ACHN (cell line): Measurements from ENCODE around the gene ZNF569.
"Not testable (repeated sequence)": the region's sequence is repeated elsewhere in the genome, so short reads cannot be mapped to it uniquely, and the experiment has no call there.

Source experiments
- DNase-seq: peaks from one replicate; pipeline ENCODE4 v3.0.0-alpha.2; 2015
- in situ Hi-C: cut with HindIII; loops from 2 replicates; pipeline ENCODE4 v1.10.0; 2017; ENCODE audit warnings: low sequenced_read_pairs, low pct_ligation_motif_present, low pct_unique_long_range_greater_than_20kb

ZNF569 gene

DNA sequence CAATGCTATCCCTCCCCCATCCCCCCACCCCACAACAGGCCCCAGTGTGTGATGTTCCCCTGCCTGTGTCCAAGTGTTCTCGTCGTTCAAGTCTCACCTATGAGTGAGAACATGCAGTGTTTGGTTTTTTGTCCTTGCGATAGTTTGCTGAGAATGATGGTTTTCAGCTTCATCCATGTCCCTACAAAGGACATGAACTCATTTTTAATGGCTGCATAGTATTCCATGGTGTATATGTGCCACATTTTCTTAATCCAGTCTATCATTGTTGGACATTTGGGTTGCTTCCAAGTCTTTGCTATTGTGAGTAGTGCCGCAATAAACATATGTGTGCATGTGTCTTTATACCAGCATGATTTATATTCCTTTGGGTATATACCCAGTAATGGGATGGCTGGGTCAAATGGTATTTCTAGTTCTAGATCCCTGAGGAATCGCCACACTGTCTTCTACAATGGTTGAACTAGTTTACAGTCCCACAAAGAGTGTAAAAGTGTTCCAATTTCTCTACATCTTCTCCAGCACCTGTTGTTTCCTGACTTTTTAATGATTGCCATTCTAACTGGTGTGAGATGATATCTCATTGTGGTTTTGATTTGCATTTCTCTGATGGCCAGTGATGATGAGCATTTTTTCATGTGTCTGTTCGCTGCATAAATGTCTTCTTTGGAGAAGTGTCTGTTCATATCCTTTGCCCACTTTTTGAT is 61.0 kb downstream of the ZNF569 start:
- in situ Hi-C loops, DNase-seq: not testable (repeated sequence)

GRCh38 chr19:37403403-37403802 is 63.8 kb downstream of the ZNF569 start:
- in situ Hi-C loops = no loop called here
- no peak for DNase-seq

DNA sequence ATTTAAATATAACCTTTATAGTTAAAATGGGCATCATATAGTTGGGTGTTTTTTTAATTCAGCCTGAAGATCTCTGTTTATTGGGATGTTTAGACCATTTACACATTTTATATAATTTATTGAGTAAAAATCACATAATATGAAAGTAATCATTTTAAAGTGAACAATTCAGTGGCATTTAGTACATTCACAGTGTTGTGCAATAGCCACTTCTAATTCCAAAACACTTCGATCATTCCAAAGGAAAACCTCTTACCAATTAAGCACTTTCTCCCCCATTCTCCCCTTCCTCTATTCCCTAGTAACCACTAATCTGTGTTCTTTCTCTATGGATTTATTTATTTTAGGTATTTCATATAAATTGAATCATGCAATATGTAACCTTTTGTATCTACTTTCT is 66.2 kb downstream of the ZNF569 start:
- in situ Hi-C loops = no loop called here
- DNase-seq = no peak

GRCh38 chr19:37391399-37391798 is 75.8 kb downstream of the ZNF569 start:
- in situ Hi-C loops, DNase-seq: not testable (repeated sequence)

DNA sequence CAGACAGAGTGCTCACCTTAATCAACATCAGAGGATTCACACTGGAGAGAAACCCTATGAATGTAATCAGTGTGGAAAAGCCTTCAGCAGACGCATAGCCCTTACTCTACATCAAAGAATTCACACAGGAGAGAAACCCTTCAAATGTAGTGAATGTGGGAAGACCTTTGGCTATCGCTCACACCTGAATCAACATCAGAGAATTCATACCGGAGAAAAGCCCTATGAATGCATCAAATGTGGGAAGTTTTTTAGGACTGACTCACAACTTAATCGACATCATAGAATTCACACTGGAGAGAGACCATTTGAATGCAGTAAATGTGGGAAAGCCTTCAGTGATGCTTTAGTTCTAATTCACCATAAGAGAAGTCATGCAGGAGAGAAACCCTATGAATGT is 78.0 kb downstream of the ZNF569 start:
- in situ Hi-C loops = no loop called here
- no peak for DNase-seq

DNA sequence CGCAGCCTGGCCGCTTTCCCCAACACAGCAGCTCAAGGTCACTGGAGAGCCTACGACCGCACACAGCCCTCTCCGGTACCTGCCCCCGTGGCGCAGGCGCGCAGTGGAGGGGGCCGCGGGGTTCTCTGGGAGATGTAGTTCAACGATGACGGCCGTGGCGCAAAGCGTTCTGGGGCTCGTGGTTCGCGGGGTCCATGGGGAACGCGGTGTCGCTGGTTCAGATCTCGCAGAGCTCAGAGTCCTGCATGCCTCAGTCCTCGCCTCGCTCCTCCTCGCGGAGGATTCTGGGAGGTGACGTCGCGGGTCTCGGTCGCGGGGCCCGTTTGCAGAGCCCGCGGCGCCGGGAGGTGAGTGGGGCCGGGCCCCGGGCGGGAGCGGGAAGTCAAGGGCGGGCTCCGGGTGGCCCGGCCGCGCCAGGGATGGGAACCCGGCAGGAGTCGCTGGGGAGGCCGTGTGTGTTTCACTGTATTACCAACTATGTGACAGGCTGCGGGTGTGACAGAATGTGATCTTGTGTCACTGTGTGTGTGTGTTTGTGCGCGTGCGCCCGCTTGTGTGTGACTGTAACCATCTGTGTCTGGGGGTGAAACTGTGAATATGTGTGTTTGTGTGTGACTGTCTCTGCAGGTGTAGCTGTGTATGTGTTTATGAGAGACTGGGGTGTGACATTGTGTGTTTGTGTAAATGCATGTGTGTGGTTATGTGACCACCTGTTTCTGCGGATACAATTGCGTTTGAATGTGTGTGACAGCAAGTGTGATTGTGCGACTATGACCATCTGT is 96.2 kb downstream of the ZNF569 start, which contains the start of gene ZNF527:
ZNF527 (plus strand) TSS at position 220 of the 782 bp plus-strand sequence. CDS start 3,100 bp downstream, outside the sequence.
- in situ Hi-C loops = no loop called here
- peak; percentile 95 for DNase-seq

- in situ Hi-C loops, DNase-seq: not testable (repeated sequence)
Observed at GRCh38 chr19:37370386-37370879, 96.8 kb downstream of the ZNF569 start.

- DNase-seq = peak; percentile 21
- in situ Hi-C loops = no loop called here
Observed at GRCh38 chr19:37362733-37363132, 104.5 kb downstream of the ZNF569 start.

DNA sequence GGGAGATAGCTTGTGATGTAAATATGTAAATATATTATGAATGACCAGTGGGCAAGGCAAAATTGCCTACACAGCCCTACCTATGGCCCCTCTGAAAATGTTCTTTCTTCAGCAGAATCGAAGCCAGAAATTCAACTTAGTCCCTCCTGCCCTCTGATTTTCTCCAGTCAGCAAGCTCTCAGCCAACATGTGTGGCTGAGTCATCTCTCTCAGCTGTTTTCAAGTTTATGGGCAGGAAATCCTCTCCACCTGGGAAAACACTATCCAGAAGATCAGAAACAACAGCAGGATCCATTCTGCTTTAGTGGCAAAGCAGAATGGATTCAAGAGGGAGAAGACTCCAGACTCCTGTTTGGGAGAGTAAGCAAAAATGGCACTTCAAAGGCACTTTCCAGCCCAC is 105.2 kb downstream of the ZNF569 start:
- in situ Hi-C loops = no loop called here
- DNase-seq = no peak
